RWPE2 (cell line): Measurements from ENCODE around the gene GMDS.

ENCODE experiments used
- ATAC-seq: fragments of 200-7000 bp; cut with Tn5 transposase; 3 replicates; pipeline ENCODE4 v1.9.1; 2021; ENCODE audit warnings: low read depth
- DNase-seq: peaks from one replicate; pipeline ENCODE4 v3.0.0-alpha.2; 2020; ENCODE audit warnings: low spot score
- H3K27ac ChIP-seq: fragments of 450-650 bp; 2 replicates; pipeline ENCODE4 v1.5.1; 2017; ENCODE audit warnings: mild to moderate bottlenecking; ENCODE audit not compliant: poor library complexity, severe bottlenecking
- H3K27me3 ChIP-seq: fragments of 250-450 bp; sonication (Bioruptor Pico); 2 replicates; pipeline ENCODE4 v1.5.1; 2021; ENCODE audit warnings: mild to moderate bottlenecking, moderate library complexity; ENCODE audit not compliant: insufficient read depth, poor library complexity, severe bottlenecking
- H3K36me3 ChIP-seq: fragments of 250-450 bp; sonication (Bioruptor Pico); 2 replicates; pipeline ENCODE4 v1.5.1; 2020; ENCODE audit warnings: low read depth, mild to moderate bottlenecking, moderate library complexity
- H3K4me1 ChIP-seq: fragments of 250-450 bp; sonication (Bioruptor Pico); 2 replicates; pipeline ENCODE4 v1.5.1; 2021; ENCODE audit warnings: mild to moderate bottlenecking, moderate library complexity; ENCODE audit not compliant: insufficient read depth, poor library complexity, severe bottlenecking
- H3K4me3 ChIP-seq: fragments of 250-450 bp; sonication (Bioruptor Pico); 2 replicates; pipeline ENCODE4 v1.5.1; 2021; ENCODE audit warnings: mild to moderate bottlenecking, moderate library complexity; ENCODE audit not compliant: severe bottlenecking
- H3K9me3 ChIP-seq: fragments of 250-450 bp; sonication (Bioruptor Pico); 2 replicates; pipeline ENCODE4 v1.5.1; 2021; ENCODE audit warnings: mild to moderate bottlenecking, moderate library complexity; ENCODE audit not compliant: severe bottlenecking
- TF ChIP-seq, protein P1 (sequence below): fragments of 450-650 bp; IDR thresholded peaks from one replicate; pipeline ENCODE4 v1.5.1; 2017; ENCODE audit warnings: mild to moderate bottlenecking, moderate library complexity; ENCODE audit not compliant: poor library complexity, severe bottlenecking

The GMDS gene

GRCh38 chr6:2173203-2173961 is 72.0 kb downstream of the GMDS start:
- Histone ChIP-seq H3K27ac (no peak overlapping the region), H3K4me1 (no peaks in the 10 kb centered on the region), H3K27me3 (no peaks in the 10 kb centered on the region), H3K36me3 (no peaks in the 10 kb centered on the region), H3K9me3 (no peaks in the 10 kb centered on the region), H3K4me3 (no peak overlapping the region)
- no peak for ATAC-seq
- DNase-seq, result no peak
- TF ChIP-seq, protein P1, sequence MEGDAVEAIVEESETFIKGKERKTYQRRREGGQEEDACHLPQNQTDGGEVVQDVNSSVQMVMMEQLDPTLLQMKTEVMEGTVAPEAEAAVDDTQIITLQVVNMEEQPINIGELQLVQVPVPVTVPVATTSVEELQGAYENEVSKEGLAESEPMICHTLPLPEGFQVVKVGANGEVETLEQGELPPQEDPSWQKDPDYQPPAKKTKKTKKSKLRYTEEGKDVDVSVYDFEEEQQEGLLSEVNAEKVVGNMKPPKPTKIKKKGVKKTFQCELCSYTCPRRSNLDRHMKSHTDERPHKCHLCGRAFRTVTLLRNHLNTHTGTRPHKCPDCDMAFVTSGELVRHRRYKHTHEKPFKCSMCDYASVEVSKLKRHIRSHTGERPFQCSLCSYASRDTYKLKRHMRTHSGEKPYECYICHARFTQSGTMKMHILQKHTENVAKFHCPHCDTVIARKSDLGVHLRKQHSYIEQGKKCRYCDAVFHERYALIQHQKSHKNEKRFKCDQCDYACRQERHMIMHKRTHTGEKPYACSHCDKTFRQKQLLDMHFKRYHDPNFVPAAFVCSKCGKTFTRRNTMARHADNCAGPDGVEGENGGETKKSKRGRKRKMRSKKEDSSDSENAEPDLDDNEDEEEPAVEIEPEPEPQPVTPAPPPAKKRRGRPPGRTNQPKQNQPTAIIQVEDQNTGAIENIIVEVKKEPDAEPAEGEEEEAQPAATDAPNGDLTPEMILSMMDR, result no peak

- no peaks in the 10 kb centered on the region for H3K27me3 ChIP-seq
- TF ChIP-seq, protein P1, result no peak
- no peak for ATAC-seq
- no peak overlapping the region for H3K4me3 ChIP-seq
- DNase-seq, result no peak
- no peaks in the 10 kb centered on the region for H3K36me3 ChIP-seq
- H3K4me1 ChIP-seq, result no peaks in the 10 kb centered on the region
- no peaks in the 10 kb centered on the region for H3K9me3 ChIP-seq
- H3K27ac ChIP-seq, result no peak overlapping the region
Observed at GRCh38 chr6:2171728-2172127, 73.7 kb downstream of the GMDS start.

DNA sequence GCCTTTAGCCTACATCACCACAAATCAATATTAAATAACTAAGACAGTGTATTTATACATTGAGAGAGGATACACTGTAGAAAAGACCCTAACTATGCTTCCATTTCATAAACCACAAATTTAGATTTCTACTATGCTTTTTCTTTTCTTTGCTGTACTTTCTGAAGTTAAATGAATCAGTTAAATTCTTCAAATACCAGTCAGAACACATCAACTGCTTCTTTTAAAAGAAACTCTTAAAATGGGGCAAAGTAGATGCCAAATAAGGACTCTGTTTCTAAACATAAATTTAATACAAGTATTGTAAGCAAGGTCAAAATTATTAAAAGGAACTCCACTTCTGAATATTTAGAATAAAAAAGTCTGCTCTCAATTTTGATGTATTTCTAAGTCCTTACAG is 76.9 kb downstream of the GMDS start:
- H3K36me3 ChIP-seq, result no peaks in the 10 kb centered on the region
- no peak overlapping the region for H3K4me3 ChIP-seq
- no peak overlapping the region for H3K27ac ChIP-seq
- H3K27me3 ChIP-seq, result no peaks in the 10 kb centered on the region
- DNase-seq (no peak), ATAC-seq (no peak)
- TF ChIP-seq, protein P1, result no peak
- H3K4me1 ChIP-seq, result no peaks in the 10 kb centered on the region
- H3K9me3 ChIP-seq, result no peaks in the 10 kb centered on the region

- ATAC-seq, result no peak
- H3K4me1 ChIP-seq, result peaks cover 4% of the 10 kb centered on the region
- H3K27me3 ChIP-seq, result no peaks in the 10 kb centered on the region
- DNase-seq, result no peak
- TF ChIP-seq, protein P1, result no peak
- no peak overlapping the region for H3K27ac ChIP-seq
- H3K36me3 ChIP-seq, result no peaks in the 10 kb centered on the region
- no peaks in the 10 kb centered on the region for H3K9me3 ChIP-seq
- no peak overlapping the region for H3K4me3 ChIP-seq
Observed at GRCh38 chr6:2166717-2167116, 78.7 kb downstream of the GMDS start.

GRCh38 chr6:2165286-2165685 is 80.1 kb downstream of the GMDS start:
- Histone ChIP-seq H3K36me3 (no peaks in the 10 kb centered on the region), H3K27ac (no peak overlapping the region), H3K27me3 (no peaks in the 10 kb centered on the region), H3K9me3 (no peaks in the 10 kb centered on the region), H3K4me1 (peaks cover 4% of the 10 kb centered on the region), H3K4me3 (no peak overlapping the region)
- DNase-seq, result no peak
- ATAC-seq, result no peak
- TF ChIP-seq, protein P1, result no peak
